Uterus (tissue), 2 donors: ENCODE measurements around the gene KATNAL1.

Experiments
- POLR2A ChIP-seq, 2 donors: fragments of 450-650 bp; IDR thresholded peaks; one replicate each; pipeline ENCODE4 v1.6.1; 2016; ENCODE audit warnings: antibody characterized with exemption in 2 of 2, mild to moderate bottlenecking in 1 of 2, moderate library complexity in 1 of 2
- TF ChIP-seq, protein P1 (sequence below), 4 experiments: fragments of 200-600 bp in 2 of 4; fragments of 450-650 bp in 2 of 4; sonication (generic) in 2 of 4; IDR thresholded peaks; one replicate each; pipeline ENCODE4 v1.5.1; 2016 to 2019; ENCODE audit warnings: antibody characterized with exemption in 4 of 4, mild to moderate bottlenecking in 2 of 4, moderate library complexity in 1 of 4

DNA sequence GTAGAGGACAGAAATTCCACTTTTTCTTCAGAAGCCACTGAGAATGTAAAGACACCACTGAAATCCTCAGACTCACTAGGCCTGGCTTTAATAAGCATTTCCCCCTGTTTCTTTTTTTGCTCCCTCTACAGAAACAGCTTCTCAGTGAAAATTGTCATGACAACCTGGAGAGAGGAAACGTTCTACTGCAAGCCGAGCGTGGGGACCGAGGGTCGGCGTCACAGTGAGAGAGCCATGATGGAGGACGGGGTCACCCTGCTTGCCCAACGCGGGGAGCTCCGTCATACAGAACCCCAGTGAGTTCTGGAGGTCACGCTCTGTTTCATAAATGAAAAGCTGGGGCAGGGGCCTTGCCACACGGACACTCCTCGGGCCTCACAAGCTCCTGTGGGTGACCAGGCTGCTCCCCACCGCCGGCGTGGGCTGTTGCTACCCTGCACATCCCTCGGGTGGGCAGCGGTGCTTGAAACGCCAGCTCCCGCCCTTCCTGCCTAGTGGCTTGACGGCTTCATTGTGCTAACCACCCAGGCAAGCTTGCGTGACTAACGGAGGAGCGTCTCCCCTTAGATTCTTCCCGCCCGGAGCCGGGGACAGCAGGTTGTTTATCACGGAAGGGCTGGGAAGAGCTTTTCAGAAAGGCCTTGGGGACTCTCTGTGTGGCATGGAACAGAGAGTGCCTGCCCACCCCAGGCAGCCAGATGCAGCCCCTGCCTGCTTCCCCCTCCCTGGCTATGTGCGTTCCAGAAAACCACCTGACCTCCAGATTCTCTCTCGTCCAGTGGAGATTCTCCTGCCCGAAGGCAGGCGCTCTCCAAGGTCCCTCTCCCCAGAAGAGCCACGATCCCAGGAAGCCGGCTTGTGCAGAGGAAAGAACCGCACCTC lies 153.6 kb downstream of the KATNAL1 start:
- TF ChIP-seq, protein P1, sequence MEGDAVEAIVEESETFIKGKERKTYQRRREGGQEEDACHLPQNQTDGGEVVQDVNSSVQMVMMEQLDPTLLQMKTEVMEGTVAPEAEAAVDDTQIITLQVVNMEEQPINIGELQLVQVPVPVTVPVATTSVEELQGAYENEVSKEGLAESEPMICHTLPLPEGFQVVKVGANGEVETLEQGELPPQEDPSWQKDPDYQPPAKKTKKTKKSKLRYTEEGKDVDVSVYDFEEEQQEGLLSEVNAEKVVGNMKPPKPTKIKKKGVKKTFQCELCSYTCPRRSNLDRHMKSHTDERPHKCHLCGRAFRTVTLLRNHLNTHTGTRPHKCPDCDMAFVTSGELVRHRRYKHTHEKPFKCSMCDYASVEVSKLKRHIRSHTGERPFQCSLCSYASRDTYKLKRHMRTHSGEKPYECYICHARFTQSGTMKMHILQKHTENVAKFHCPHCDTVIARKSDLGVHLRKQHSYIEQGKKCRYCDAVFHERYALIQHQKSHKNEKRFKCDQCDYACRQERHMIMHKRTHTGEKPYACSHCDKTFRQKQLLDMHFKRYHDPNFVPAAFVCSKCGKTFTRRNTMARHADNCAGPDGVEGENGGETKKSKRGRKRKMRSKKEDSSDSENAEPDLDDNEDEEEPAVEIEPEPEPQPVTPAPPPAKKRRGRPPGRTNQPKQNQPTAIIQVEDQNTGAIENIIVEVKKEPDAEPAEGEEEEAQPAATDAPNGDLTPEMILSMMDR (IDR thresholded peaks at IDR 0.05): no peak
- TF ChIP-seq POLR2A (IDR thresholded peaks at IDR 0.05): no peak
